Panc1 (cell line): ENCODE measurements around the gene BEGAIN. TPM values are rescaled to one million over a fixed set of nuclear protein-coding genes. Genes with fewer than 3 reads are reported as not detected.

Experiments used
- ATAC-seq: fragments of 200-7000 bp; cut with Tn5 transposase; 2 replicates; pipeline ENCODE4 v1.9.1; 2020; ENCODE audit warnings: mild to moderate bottlenecking, moderate library complexity
- BruUV-seq: library from RNA; stranded (reverse); fragments of 400-500 nt; replicated peaks from 2 replicates; lab custom pipeline; 2021; lab: Mats Ljungman, UMichigan
- CTCF ChIA-PET: fragments of 300-600 bp; sonication (Branson Sonifier 250); formaldehyde crosslinking; loops from one replicate; lab custom pipeline; 2022; ENCODE audit warnings: antibody characterized with exemption; lab: Charles Lee
- POLR2A ChIA-PET: fragments of 300-600 bp; sonication (Branson Sonifier 250); formaldehyde crosslinking; loops from one replicate; lab custom pipeline; 2022; ENCODE audit warnings: antibody characterized with exemption; lab: Charles Lee
- DNase-seq: peaks from one replicate; pipeline ENCODE4 v3.0.0-alpha.2; 2010; ENCODE audit warnings: low read depth, low spot score
- H3K27ac ChIP-seq: 2 replicates; pipeline ENCODE4 v1.5.1; 2011; ENCODE audit warnings: mild to moderate bottlenecking, low read length, inconsistent platforms
- H3K27me3 ChIP-seq: fragments of 200-500 bp; sonication (Bioruptor generic); 2 replicates; pipeline ENCODE4 v1.6.0; 2014; ENCODE audit warnings: low read length, inconsistent platforms; ENCODE audit not compliant: control insufficient read depth, insufficient read depth
- H3K36me3 ChIP-seq: fragments of 200-500 bp; sonication (Bioruptor generic); 2 replicates; pipeline ENCODE4 v1.5.1; 2014; ENCODE audit warnings: inconsistent platforms, mild to moderate bottlenecking, low read length, moderate library complexity; ENCODE audit not compliant: control insufficient read depth, insufficient read depth
- H3K4me1 ChIP-seq: 2 replicates; pipeline ENCODE4 v1.5.1; 2011; ENCODE audit warnings: inconsistent platforms, mild to moderate bottlenecking, low read length, moderate library complexity; ENCODE audit not compliant: control insufficient read depth, insufficient read depth
- H3K4me3 ChIP-seq, 2 experiments: 2 replicates each; pipeline ENCODE4 v1.5.1; 2011 to 2012; ENCODE audit warnings: low read depth in 2 of 2, low read length in 2 of 2, mild to moderate bottlenecking in 2 of 2, inconsistent platforms in 1 of 2, moderate library complexity in 1 of 2
- H3K9me3 ChIP-seq: fragments of 200-500 bp; sonication (Bioruptor generic); 2 replicates; pipeline ENCODE4 v1.5.1; 2014; ENCODE audit warnings: low read depth, mild to moderate bottlenecking, inconsistent platforms, low read length, moderate library complexity; ENCODE audit not compliant: control insufficient read depth, insufficient read depth
- POLR2AphosphoS5 ChIP-seq: IDR thresholded peaks from 2 replicates; pipeline ENCODE4 v1.6.1; 2012; ENCODE audit warnings: mild to moderate bottlenecking, low read depth, low read length, moderate library complexity
- SIN3A ChIP-seq: IDR thresholded peaks from 2 replicates; pipeline ENCODE4 v1.6.1; 2012; ENCODE audit warnings: low read depth, mild to moderate bottlenecking, low read length, moderate library complexity, borderline replicate concordance; ENCODE audit not compliant: insufficient read depth
- TCF7L2 ChIP-seq: IDR thresholded peaks from 2 replicates; pipeline ENCODE4 v1.6.1; 2011; ENCODE audit warnings: mild to moderate bottlenecking, low read depth, low read length, inconsistent platforms
- in situ Hi-C: cut with HindIII; loops from 2 replicates; pipeline ENCODE4 v1.10.0; 2016; ENCODE audit warnings: low sequenced_read_pairs, low pct_unique_long_range_greater_than_20kb
- intact Hi-C: fragments of 100-400 bp; cut with micrococcal nuclease; formaldehyde crosslinking; loops from one replicate; pipeline ENCODE4 v1.10.0; 2022; ENCODE audit not compliant: unreplicated experiment
- total RNA-seq: library from RNA; stranded (reverse); gene quantifications from one replicate; pipeline ENCODE4 v1.2.1, GENCODE V29; 2021; ENCODE audit not compliant: unreplicated experiment
- TF ChIP-seq, protein P1 (sequence below), 2 experiments: IDR thresholded peaks; 2 replicates each; pipeline ENCODE4 v1.6.1; 2011 to 2012; ENCODE audit warnings: low read depth in 2 of 2, control low read depth in 1 of 2, low read length in 1 of 2, mild to moderate bottlenecking in 1 of 2, moderate library complexity in 1 of 2; ENCODE audit not compliant: insufficient read depth in 1 of 2
- TF ChIP-seq, protein P2 (sequence below): fragments of 450-650 bp; IDR thresholded peaks from 2 replicates; pipeline ENCODE4 v1.5.1; 2017; ENCODE audit warnings: mild to moderate bottlenecking

The BEGAIN gene
- total RNA-seq, 1 experiment from 2014 or later, result 26.5 TPM

DNA sequence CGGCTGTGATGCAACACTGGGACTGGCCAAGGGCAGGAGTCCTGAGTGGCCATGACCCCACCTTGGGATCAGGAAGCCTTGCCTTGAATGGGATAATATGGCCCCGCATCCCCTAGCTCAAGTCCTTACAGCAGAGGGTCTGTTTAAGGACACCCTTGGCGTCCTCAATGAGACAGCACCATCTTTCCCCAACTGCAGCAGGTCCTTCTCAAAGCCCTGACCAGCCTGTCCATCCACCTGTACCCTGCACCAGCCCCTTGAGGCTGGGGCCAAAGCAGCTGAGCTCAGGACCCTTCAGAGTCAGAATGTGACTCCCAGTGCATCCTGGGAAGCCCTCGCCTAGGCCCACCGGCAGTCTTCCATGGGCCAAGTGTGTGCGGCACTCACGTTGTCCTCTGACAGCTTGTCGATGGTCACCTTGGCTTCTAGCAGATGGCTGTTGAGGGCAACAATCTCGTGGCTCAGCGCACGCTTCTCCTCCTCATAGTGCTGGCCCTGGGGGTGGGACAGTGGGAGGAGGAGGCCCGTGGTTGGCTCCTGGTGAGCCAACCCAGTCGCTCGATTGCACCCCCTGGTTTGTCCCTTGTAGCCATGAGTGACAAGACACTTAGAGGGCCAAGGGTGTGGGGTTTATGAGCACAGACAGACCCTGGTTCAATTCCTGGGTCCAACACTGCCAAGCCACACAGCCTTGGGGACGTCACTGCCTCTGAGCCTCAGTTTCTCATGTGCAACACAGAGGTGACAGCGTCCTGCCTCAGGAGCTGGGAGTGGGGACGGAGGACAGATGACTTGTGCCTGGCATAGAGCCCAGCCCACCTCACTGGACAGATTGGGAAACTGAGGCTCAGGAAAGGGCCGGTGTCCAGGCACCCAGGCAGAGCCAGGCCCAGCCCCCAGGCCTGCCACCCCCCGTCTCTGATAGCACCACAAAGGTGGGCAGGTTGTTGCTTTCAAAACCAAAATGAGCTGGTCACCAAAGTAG, 43.5 kb downstream of the BEGAIN start:
- no peak overlapping the region for H3K4me3 ChIP-seq
- in situ Hi-C loops (no loop called here), intact Hi-C loops (loop anchor here (10.0 kb wide), 1 partner anchor 159 kb away; no protein-coding TSS in a partner anchor)
- H3K36me3 ChIP-seq, result no peaks in the 10 kb centered on the region
- TF ChIP-seq, protein P1, sequence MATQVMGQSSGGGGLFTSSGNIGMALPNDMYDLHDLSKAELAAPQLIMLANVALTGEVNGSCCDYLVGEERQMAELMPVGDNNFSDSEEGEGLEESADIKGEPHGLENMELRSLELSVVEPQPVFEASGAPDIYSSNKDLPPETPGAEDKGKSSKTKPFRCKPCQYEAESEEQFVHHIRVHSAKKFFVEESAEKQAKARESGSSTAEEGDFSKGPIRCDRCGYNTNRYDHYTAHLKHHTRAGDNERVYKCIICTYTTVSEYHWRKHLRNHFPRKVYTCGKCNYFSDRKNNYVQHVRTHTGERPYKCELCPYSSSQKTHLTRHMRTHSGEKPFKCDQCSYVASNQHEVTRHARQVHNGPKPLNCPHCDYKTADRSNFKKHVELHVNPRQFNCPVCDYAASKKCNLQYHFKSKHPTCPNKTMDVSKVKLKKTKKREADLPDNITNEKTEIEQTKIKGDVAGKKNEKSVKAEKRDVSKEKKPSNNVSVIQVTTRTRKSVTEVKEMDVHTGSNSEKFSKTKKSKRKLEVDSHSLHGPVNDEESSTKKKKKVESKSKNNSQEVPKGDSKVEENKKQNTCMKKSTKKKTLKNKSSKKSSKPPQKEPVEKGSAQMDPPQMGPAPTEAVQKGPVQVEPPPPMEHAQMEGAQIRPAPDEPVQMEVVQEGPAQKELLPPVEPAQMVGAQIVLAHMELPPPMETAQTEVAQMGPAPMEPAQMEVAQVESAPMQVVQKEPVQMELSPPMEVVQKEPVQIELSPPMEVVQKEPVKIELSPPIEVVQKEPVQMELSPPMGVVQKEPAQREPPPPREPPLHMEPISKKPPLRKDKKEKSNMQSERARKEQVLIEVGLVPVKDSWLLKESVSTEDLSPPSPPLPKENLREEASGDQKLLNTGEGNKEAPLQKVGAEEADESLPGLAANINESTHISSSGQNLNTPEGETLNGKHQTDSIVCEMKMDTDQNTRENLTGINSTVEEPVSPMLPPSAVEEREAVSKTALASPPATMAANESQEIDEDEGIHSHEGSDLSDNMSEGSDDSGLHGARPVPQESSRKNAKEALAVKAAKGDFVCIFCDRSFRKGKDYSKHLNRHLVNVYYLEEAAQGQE (IDR thresholded peaks at IDR 0.05; ENCODE audit: insufficient read depth in 1 of 2, low read depth in 2 of 2, low read length in 1 of 2), result no peak
- no peak for TF ChIP-seq SIN3A
- TF ChIP-seq, protein P2, sequence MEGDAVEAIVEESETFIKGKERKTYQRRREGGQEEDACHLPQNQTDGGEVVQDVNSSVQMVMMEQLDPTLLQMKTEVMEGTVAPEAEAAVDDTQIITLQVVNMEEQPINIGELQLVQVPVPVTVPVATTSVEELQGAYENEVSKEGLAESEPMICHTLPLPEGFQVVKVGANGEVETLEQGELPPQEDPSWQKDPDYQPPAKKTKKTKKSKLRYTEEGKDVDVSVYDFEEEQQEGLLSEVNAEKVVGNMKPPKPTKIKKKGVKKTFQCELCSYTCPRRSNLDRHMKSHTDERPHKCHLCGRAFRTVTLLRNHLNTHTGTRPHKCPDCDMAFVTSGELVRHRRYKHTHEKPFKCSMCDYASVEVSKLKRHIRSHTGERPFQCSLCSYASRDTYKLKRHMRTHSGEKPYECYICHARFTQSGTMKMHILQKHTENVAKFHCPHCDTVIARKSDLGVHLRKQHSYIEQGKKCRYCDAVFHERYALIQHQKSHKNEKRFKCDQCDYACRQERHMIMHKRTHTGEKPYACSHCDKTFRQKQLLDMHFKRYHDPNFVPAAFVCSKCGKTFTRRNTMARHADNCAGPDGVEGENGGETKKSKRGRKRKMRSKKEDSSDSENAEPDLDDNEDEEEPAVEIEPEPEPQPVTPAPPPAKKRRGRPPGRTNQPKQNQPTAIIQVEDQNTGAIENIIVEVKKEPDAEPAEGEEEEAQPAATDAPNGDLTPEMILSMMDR, result no peak
- no peak for TF ChIP-seq POLR2AphosphoS5
- TF ChIP-seq TCF7L2, result no peak
- BruUV-seq, result no TSS peak
- ChIA-PET CTCF (interaction anchor here (0.6 to 0.7 kb wide), 3 partner anchors 89 to 110 kb away, joined by 3 to 18 read pairs (median 5); no protein-coding TSS in a partner anchor), POLR2A (interaction anchor here (0.6 kb wide), 1 partner anchor 75 kb away, joined by 16 read pairs; no protein-coding TSS in a partner anchor)
- DNase-seq (no peak), ATAC-seq (no peak)
- H3K27me3 ChIP-seq, result no peaks in the 10 kb centered on the region
- peaks cover 24% of the 10 kb centered on the region for H3K4me1 ChIP-seq
- H3K9me3 ChIP-seq, result no peaks in the 10 kb centered on the region
- H3K27ac ChIP-seq, result no peak overlapping the region

DNA sequence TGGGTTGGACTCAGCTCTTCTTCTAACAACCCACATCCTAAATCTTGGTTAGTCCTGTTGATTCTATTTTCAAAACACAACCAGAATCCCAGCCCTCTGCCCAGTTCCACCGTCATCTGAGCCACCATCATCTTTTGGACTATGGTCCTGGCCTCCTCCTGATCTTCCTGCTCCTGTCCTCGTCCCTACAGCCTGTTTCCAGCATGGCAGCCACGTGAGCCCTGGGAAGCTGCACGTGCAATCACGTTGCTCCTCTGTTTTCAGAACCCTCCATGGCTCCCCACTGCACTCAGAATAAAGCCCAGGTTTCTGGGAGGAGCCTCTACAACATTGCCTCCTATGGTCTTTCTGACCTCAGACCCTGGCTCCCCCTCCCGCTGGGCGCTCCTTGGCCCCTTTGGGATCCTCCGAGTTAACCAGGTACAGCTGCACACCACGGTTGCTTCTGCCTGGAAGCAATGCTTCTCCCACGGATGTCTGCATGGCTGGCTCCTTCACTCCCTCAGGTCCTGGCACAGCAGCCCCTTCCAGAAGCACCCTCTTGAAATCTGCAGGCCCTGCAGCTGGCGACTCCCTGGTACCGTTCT, 44.5 kb downstream of the BEGAIN start:
- intact Hi-C loops, result loop anchor here (10.0 kb wide), 1 partner anchor 158 kb away; no protein-coding TSS in a partner anchor
- Histone ChIP-seq H3K4me3 (no peak overlapping the region), H3K27me3 (no peaks in the 10 kb centered on the region), H3K4me1 (peaks cover 14% of the 10 kb centered on the region), H3K9me3 (no peaks in the 10 kb centered on the region), H3K27ac (peak overlapping the region; percentile 44; the same call in 1 of the 2 replicates), H3K36me3 (no peaks in the 10 kb centered on the region)
- in situ Hi-C loops, result no loop called here
- ATAC-seq, result no peak
- DNase-seq, result no peak
- CTCF ChIA-PET, result no interaction called here
- TF ChIP-seq POLR2AphosphoS5 (no peak), SIN3A (no peak), TCF7L2 (no peak)
- TF ChIP-seq, protein P2, result no peak
- TSS peak; percentile 37 for BruUV-seq
- POLR2A ChIA-PET, result no interaction called here
